Transverse colon (tissue), 3 donors: Measurements from ENCODE around the gene KCNH1.

Experiments
- EP300 ChIP-seq: sonication (generic); formaldehyde crosslinking; IDR thresholded peaks from one replicate; pipeline ENCODE4 v1.6.1; 2017; ENCODE audit warnings: antibody characterized with exemption, low read depth
- TF ChIP-seq, protein P1 (sequence below), 5 experiments: fragments of 200-600 bp in 3 of 5; fragments of 450-650 bp in 2 of 5; sonication (generic) in 3 of 5; IDR thresholded peaks; 1 replicate in 2 of 5; 2 replicates in 3 of 5; pipeline ENCODE4 v1.5.1; 2016 to 2017; ENCODE audit warnings: antibody characterized with exemption in 5 of 5, inconsistent platforms in 3 of 5, mild to moderate bottlenecking in 2 of 5, moderate library complexity in 1 of 5

DNA sequence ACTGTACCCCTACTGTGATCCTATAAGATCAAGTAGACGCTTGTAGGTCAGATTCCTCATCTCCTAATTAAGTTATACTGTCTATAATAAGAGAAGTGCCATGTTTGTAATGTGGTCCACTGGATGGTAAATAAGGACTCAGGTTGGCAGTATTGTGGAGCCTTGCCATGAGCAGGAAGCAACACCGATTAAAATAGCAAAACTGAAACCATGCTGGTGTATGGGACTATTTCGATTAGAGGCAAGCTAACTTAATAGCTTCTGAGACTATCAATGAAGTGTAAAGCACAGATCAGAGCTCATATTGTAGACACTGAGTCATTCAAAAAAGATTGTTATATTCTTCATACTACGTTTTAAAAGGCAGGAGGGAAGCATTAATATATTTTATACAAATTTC, 456.4 kb downstream of the KCNH1 start:
- no peak for TF ChIP-seq EP300
- TF ChIP-seq, protein P1, sequence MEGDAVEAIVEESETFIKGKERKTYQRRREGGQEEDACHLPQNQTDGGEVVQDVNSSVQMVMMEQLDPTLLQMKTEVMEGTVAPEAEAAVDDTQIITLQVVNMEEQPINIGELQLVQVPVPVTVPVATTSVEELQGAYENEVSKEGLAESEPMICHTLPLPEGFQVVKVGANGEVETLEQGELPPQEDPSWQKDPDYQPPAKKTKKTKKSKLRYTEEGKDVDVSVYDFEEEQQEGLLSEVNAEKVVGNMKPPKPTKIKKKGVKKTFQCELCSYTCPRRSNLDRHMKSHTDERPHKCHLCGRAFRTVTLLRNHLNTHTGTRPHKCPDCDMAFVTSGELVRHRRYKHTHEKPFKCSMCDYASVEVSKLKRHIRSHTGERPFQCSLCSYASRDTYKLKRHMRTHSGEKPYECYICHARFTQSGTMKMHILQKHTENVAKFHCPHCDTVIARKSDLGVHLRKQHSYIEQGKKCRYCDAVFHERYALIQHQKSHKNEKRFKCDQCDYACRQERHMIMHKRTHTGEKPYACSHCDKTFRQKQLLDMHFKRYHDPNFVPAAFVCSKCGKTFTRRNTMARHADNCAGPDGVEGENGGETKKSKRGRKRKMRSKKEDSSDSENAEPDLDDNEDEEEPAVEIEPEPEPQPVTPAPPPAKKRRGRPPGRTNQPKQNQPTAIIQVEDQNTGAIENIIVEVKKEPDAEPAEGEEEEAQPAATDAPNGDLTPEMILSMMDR (IDR thresholded peaks at IDR 0.05): no peak
